T-helper 1 cell treated with Interleukin-12 subunit alpha and Interleukin-12 subunit beta and Interleukin-4 antibody, amounts not matched to agents 30 μg/mL and 1 μg/mL, for 36 hours (primary cell): Measurements from ENCODE around the gene UQCRH.

Experiments
- H3K27ac Mint-ChIP-seq: one replicate; pipeline ENCODE4 v1.8.0; 2021; ENCODE audit warnings: mild to moderate bottlenecking, mixed read lengths
- H3K27me3 Mint-ChIP-seq: one replicate; pipeline ENCODE4 v1.8.0; 2021; ENCODE audit warnings: low read depth, mixed read lengths
- H3K36me3 Mint-ChIP-seq: one replicate; pipeline ENCODE4 v1.8.0; 2021; ENCODE audit warnings: low read depth, mixed read lengths
- H3K4me1 Mint-ChIP-seq: one replicate; pipeline ENCODE4 v1.8.0; 2021; ENCODE audit warnings: low read depth, mixed read lengths
- H3K4me3 Mint-ChIP-seq: one replicate; pipeline ENCODE4 v1.8.0; 2021; ENCODE audit warnings: mild to moderate bottlenecking, moderate library complexity, mixed read lengths
- H3K9me3 Mint-ChIP-seq: one replicate; pipeline ENCODE4 v1.8.0; 2021; ENCODE audit warnings: mixed read lengths

The UQCRH gene

DNA sequence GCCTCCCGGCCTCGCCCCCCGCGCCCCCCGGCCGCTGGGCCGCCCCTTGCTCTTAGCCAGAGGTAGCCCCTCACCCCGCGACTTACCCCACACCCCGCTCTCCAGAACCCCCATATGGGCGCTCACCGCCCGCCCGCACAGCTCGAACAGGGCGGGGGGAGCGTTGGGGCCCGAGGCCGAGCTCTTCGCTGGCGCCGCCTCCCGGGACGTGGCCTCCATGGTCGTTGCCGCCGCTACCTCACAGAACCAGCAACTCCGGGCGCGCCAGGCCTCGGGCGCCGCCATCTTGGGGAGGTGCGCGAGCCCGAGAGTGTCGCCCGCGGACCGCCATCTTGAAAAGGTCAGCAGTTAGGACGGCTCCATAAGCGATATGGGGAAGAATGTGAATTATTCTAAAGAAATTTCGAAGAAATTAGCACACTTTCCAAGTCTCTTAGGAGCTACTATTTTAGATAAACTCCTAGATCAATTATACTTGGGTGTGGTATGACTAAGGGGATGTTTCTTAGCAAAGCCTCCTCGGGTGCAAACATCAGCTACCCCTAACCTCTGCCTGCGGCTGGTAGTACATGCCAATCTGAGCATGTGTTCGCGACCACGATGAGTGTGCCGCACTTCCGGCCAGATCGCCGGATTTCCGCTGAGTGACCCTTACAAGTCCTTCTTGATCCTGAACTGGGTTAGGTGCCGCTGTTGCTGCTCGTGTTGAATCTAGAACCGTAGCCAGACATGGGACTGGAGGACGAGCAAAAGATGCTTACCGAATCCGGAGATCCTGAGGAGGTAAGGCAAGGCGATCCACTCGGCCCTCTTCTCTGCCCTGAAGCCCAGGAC, at the start of gene UQCRH, which contains the start of gene LRRC41:
Gene UQCRH, plus strand, starts transcription at position 661 of the 834 bp plus-strand sequence. Its CDS starts 69 bp downstream, at position 730.
Gene LRRC41, minus strand, starts transcription at position 579 of the 834 bp plus-strand sequence. Its CDS starts 294 bp downstream, at position 285.
- Mint-ChIP-seq H3K9me3 (no peaks in the 10 kb centered on the region), H3K4me1 (peaks cover 35% of the 10 kb centered on the region), H3K27ac (peak within 1 kb of the TSS; percentile 97), H3K4me3 (peak within 1 kb of the TSS; percentile 97), H3K36me3 (peaks cover 7% of the 10 kb centered on the region), H3K27me3 (no peaks in the 10 kb centered on the region)

DNA sequence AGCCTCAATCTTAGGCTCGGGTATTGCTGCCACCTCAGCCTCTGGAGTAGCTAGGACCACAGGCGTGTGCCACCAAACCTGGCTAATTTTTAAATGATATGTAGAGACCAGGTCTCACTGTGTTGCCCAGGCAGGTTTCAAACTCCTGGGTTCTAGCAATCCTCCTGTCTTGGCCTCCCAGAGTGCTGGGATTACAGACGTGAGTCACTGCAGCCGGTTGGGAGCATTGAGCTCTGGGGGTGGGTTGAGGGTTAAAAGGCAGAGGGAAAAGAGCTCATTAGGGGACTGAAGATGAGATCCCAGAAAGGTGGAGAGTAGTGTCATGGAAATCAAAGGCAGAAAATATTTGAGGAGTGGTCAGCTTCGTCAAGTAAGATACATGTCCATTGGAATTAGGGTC, 48.8 kb upstream of the UQCRH start:
- no peak overlapping the region for H3K4me3 Mint-ChIP-seq
- no peak overlapping the region for H3K27ac Mint-ChIP-seq
- peaks cover 26% of the 10 kb centered on the region for H3K36me3 Mint-ChIP-seq
- H3K27me3 Mint-ChIP-seq, result no peaks in the 10 kb centered on the region
- H3K4me1 Mint-ChIP-seq, result peaks cover 14% of the 10 kb centered on the region
- no peaks in the 10 kb centered on the region for H3K9me3 Mint-ChIP-seq

DNA sequence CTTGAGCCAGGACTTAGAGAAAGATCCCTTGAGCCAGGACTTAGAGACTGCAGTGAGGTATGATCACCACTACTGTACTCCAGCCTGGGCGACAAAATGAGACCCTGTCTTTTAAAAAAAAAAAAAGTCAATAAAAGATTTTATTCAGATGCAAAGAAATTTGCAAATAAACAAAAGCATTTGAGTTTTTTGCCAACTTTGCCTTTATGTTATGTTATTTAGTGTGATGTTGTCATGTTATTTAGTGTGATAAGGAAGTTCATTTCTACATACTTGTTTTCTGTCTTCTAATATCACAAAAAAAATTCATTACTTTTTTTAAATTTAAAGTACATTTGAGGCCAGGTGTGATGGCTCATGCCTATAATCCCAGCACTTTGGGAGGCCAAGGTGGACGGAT, 47.0 kb upstream of the UQCRH start:
- Mint-ChIP-seq H3K27ac (no peak overlapping the region), H3K36me3 (peaks cover 25% of the 10 kb centered on the region), H3K4me1 (peaks cover 12% of the 10 kb centered on the region), H3K4me3 (no peak overlapping the region), H3K9me3 (no peaks in the 10 kb centered on the region), H3K27me3 (no peaks in the 10 kb centered on the region)

DNA sequence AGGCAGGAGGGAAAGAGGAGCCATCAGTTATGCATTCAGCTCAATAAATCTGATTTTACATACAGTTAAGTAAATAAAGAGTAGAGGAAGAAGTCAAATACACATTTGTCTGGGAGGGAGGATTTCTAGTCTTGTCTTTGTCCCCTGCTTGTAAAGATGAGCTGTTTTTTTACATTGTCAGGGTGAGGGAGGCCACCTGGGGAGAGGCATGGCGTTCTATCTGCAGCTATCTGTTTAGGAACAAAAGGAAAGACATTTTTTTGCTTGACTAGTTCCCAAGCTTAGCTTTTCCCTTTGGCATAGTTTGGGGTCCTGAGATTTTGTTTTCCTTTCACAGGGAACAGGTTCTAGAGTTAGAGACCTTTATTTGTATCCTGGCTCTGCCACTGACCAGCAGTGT, 41.0 kb upstream of the UQCRH start:
- Mint-ChIP-seq H3K27ac (no peak overlapping the region), H3K36me3 (peaks cover 42% of the 10 kb centered on the region), H3K4me1 (peaks cover 4% of the 10 kb centered on the region), H3K4me3 (no peak overlapping the region), H3K27me3 (no peaks in the 10 kb centered on the region), H3K9me3 (no peaks in the 10 kb centered on the region)

DNA sequence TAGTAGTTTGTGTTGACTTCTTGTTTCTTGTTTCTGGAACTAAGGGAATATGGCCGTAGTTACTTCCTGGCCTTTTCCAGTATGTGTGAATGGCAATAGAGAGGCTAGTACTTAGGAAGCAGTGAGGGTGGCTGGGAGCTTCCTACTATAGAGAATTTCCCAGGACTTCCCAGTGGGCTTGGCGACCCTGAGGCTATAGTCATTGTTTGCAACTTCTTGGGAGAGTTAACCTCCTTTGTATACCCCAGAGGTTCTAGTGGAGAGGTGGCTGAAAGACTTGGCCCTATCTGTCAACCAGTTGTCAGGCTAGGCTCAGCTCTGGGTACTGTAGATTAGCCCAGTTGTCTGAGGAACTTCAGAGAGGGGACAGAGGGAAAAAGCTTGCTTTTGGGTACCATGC, 40.4 kb upstream of the UQCRH start:
- no peaks in the 10 kb centered on the region for H3K27me3 Mint-ChIP-seq
- no peaks in the 10 kb centered on the region for H3K9me3 Mint-ChIP-seq
- H3K27ac Mint-ChIP-seq, result no peak overlapping the region
- H3K36me3 Mint-ChIP-seq, result peaks cover 42% of the 10 kb centered on the region
- H3K4me3 Mint-ChIP-seq, result no peak overlapping the region
- peaks cover 2% of the 10 kb centered on the region for H3K4me1 Mint-ChIP-seq

DNA sequence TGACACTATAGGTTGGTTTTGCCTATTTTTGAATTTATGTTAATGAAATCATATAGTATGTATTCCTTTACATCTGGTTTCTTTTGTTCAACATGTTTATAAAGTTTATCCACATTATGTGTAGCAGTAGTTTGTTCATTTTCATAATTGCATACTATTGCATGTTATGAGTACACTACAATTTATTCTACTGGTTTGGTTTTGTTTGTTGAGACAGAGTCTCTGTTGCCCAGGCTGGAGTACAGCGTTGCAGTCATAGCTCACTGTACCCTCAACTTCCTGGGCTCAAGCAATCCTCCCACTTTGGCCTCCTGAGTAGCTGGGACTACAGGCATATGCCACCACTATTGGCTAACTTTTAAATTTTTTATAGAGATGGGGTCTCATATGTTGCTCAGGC, 34.9 kb upstream of the UQCRH start:
- Mint-ChIP-seq H3K36me3 (peaks cover 38% of the 10 kb centered on the region), H3K4me3 (no peak overlapping the region), H3K27ac (no peak overlapping the region), H3K9me3 (no peaks in the 10 kb centered on the region), H3K4me1 (no peaks in the 10 kb centered on the region), H3K27me3 (no peaks in the 10 kb centered on the region)

DNA sequence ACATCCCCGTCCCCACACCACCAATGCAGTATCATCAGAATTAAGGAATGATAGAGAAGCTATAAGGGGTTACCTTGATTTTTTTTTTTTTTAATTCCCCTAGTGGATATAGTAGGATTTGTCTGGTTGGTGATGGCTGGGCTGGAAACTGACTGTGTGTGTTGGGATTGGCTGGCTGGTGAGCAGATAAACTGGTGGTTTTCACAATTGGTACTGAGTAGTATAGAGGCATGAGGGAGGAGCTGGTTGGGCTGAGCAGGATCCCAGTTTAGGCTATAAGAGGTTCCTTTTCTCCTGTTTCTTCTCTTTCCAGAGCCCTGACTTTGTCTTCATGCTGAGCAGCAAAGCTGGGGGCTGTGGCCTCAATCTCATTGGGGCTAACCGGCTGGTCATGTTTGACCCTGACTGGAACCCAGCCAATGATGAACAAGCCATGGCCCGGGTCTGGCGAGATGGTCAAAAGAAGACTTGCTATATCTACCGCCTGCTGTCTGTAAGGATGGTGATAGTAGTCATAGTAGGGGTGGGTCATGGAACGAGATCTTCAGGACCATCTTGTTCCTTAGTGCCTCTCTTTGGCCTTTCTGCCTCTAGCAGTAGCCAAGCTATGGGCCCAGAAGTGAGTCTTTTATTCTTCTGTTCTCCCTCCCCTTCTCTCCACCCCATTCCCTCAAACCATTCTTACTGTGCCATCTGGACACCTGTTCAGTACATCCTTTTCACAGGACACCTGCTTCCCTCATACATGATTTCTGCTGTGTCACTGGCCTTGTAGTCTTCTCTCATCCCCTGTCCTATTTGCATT, 29.1 kb upstream of the UQCRH start:
- H3K4me1 Mint-ChIP-seq, result no peaks in the 10 kb centered on the region
- no peak overlapping the region for H3K27ac Mint-ChIP-seq
- no peaks in the 10 kb centered on the region for H3K9me3 Mint-ChIP-seq

DNA sequence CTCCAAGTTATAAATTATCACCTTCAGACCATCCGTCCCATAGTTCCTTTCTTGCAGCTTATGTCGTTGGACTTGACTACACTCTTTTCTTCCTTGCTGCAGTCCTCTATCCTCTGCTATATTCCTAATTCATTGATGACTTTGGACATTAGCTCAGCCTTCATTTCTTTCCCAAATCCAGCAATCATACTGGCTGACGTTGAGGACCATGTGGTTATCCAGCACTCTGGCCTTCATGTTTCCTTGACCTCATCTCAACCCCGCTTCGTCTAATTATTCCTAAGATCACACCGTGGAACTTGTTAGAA, 28.5 kb upstream of the UQCRH start:
- Mint-ChIP-seq H3K27ac (no peak overlapping the region), H3K4me3 (no peak overlapping the region), H3K9me3 (no peaks in the 10 kb centered on the region), H3K4me1 (no peaks in the 10 kb centered on the region), H3K36me3 (peaks cover 39% of the 10 kb centered on the region), H3K27me3 (no peaks in the 10 kb centered on the region)

More for the DNA sequence above, 29.1 kb upstream of the UQCRH start:
- Mint-ChIP-seq H3K36me3 (peaks cover 40% of the 10 kb centered on the region), H3K4me3 (no peak overlapping the region), H3K27me3 (no peaks in the 10 kb centered on the region)

DNA sequence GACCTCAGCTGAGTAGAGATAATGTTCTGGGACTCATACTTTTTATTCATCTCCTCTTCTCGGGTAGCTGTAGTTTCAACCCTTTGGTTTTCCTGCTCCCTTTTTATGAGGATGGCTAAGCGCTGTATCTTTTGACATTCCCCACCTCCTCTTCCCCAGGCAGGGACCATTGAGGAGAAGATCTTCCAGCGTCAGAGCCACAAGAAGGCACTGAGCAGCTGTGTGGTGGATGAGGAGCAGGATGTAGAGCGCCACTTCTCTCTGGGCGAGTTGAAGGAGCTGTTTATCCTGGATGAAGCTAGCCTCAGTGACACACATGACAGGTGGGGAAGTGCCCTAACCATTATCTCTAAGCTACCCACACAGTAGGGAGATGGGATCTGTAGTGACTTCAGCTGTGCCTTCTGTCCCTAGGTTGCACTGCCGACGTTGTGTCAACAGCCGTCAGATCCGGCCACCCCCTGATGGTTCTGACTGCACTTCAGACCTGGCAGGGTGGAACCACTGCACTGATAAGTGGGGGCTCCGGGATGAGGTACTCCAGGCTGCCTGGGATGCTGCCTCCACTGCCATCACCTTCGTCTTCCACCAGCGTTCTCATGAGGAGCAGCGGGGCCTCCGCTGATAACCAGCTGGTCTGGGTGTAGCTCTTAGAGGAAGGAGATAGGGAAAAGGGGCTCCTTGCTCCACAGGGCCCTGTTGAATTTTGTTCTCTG, 25.7 kb upstream of the UQCRH start:
- no peaks in the 10 kb centered on the region for H3K4me1 Mint-ChIP-seq
- no peaks in the 10 kb centered on the region for H3K9me3 Mint-ChIP-seq
- H3K27ac Mint-ChIP-seq, result no peak overlapping the region
- H3K36me3 Mint-ChIP-seq, result peaks cover 42% of the 10 kb centered on the region
- no peaks in the 10 kb centered on the region for H3K27me3 Mint-ChIP-seq
- H3K4me3 Mint-ChIP-seq, result no peak overlapping the region

DNA sequence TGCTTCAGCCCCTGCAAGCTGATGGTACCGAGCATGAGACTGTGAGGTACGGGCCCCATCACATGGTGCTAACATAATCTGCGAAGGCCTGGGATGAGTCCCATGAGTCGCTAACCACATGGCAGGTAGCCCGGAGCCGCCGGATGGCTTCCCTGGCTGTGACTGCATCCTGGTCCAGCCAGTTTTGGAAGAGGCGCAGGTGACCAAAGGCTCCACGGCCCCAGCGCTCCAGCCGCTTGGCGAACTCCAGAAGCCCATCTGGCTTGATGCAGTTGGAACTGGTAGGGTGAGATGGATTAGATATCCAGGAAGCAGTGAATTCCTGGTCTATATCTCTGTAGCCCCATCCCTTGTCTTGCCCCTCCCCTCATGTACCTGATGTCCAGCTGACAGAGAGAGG, 24.7 kb upstream of the UQCRH start:
- no peaks in the 10 kb centered on the region for H3K27me3 Mint-ChIP-seq
- peaks cover 44% of the 10 kb centered on the region for H3K36me3 Mint-ChIP-seq
- H3K27ac Mint-ChIP-seq, result no peak overlapping the region
- no peak overlapping the region for H3K4me3 Mint-ChIP-seq
- no peaks in the 10 kb centered on the region for H3K9me3 Mint-ChIP-seq
- H3K4me1 Mint-ChIP-seq, result no peaks in the 10 kb centered on the region

DNA sequence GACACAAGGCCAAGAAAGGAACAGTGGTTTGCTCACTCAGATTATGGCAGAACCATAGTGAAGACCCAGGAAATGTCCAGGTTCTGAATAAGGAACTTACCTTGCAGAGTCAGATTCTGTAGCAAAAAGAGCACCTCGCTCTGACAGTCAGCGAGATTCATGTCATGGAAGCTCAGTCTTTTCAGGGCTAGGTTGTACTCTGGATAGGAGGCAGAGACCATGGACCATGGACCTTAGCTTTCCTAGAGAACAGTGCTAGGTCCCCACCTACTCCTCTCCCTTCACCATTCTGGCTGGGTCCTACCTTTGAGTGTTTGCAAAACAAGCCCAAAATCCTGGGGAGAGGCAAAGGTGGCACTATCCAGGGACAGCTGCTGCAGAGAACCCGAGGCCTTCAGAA, 23.4 kb upstream of the UQCRH start:
- H3K27ac Mint-ChIP-seq, result no peak overlapping the region
- H3K9me3 Mint-ChIP-seq, result no peaks in the 10 kb centered on the region
- H3K36me3 Mint-ChIP-seq, result peaks cover 44% of the 10 kb centered on the region

DNA sequence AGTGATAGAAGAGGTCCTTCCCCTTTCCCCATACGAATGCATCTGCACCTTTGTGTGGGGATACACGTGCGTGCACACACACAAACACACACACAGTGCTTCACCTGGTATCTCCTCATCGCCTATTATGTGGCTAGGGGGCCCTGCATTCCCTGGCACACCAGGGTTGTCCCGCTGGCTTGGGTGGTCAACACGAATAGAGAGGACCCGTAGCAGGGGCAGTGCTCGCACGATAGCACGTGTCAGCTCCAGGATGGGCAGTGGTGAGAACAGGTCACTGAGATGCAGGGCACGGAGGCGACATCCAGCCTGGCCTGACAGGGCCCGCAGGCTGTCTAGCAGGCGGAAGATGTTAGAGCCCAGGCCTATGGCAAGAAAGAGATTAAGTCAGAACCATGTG, 22.5 kb upstream of the UQCRH start:
- Mint-ChIP-seq H3K4me1 (peaks cover 5% of the 10 kb centered on the region), H3K36me3 (peaks cover 39% of the 10 kb centered on the region), H3K27ac (no peak overlapping the region), H3K9me3 (no peaks in the 10 kb centered on the region), H3K4me3 (no peak overlapping the region), H3K27me3 (no peaks in the 10 kb centered on the region)

More for the DNA sequence above, 23.4 kb upstream of the UQCRH start:
- no peaks in the 10 kb centered on the region for H3K27me3 Mint-ChIP-seq
- no peak overlapping the region for H3K4me3 Mint-ChIP-seq
- peaks cover 3% of the 10 kb centered on the region for H3K4me1 Mint-ChIP-seq

DNA sequence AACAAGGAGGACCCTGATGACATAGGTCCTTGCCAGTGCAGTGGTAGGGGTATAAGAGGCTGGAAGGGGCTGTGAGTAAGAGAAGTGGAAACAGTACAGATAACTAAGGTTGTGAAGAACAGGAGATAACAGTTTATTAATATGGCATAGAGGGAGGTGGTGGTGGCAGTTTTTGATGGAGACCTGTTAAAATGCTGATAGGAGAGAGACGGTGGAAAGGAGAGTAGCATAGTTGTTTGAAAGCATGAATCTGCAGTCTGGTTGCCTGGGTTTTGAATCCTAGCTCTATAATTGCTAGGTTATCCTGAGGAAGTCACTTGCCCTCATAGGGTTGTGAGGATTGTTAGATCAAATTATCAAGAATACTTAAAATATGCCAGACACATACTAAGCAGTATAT, 19.4 kb upstream of the UQCRH start:
- Mint-ChIP-seq H3K4me1 (peaks cover 23% of the 10 kb centered on the region), H3K4me3 (no peak overlapping the region), H3K27ac (no peak overlapping the region), H3K9me3 (no peaks in the 10 kb centered on the region), H3K27me3 (no peaks in the 10 kb centered on the region), H3K36me3 (peaks cover 31% of the 10 kb centered on the region)
